Activated CD4-positive, alpha-beta memory T cell treated with anti-CD3 and anti-CD28 coated beads for 36 hours (primary cell): ENCODE measurements around the gene TARS3. TPM values are rescaled to one million over a fixed set of nuclear protein-coding genes. Genes with fewer than 3 reads are reported as not detected.
"Not testable (repeated sequence)": the region's sequence is repeated elsewhere in the genome, so short reads cannot be mapped to it uniquely, and the experiment has no call there.

ENCODE experiments used
- CTCF ChIA-PET: fragments of 350-600 bp; sonication (Branson Sonifier 250); formaldehyde crosslinking; loops from one replicate; lab custom pipeline; 2021; ENCODE audit warnings: antibody characterized with exemption, inconsistent platforms; lab: Charles Lee
- POLR2A ChIA-PET: fragments of 350-600 bp; sonication (Branson Sonifier 250); formaldehyde crosslinking; loops from one replicate; lab custom pipeline; 2021; ENCODE audit warnings: antibody characterized with exemption; lab: Charles Lee
- DNase-seq: peaks from one replicate; pipeline ENCODE4 v3.0.0-alpha.2; 2020
- H3K27ac Mint-ChIP-seq: one replicate; pipeline ENCODE4 v1.8.0; 2021; ENCODE audit warnings: mixed read lengths
- H3K27me3 Mint-ChIP-seq: one replicate; pipeline ENCODE4 v1.8.0; 2021; ENCODE audit warnings: mixed read lengths
- H3K36me3 Mint-ChIP-seq: one replicate; pipeline ENCODE4 v1.8.0; 2021; ENCODE audit warnings: mixed read lengths
- H3K4me1 Mint-ChIP-seq: one replicate; pipeline ENCODE4 v1.8.0; 2021; ENCODE audit warnings: low read depth, mixed read lengths
- H3K4me3 Mint-ChIP-seq: one replicate; pipeline ENCODE4 v1.8.0; 2021; ENCODE audit warnings: mild to moderate bottlenecking, mixed read lengths
- H3K9me3 Mint-ChIP-seq: one replicate; pipeline ENCODE4 v1.8.0; 2021; ENCODE audit warnings: mixed read lengths
- intact Hi-C: fragments of 100-400 bp; cut with micrococcal nuclease; formaldehyde crosslinking; loops from one replicate; pipeline ENCODE4 v1.15.1; 2023
- total RNA-seq, 2 experiments: library from RNA; stranded (reverse); gene quantifications; one replicate each; pipeline ENCODE4 v1.2.3, GENCODE V29; 2021

Gene TARS3
- total RNA-seq, 2 experiments from 2014 or later, result 10.8 to 11.7 TPM

- H3K27me3 Mint-ChIP-seq, result no peaks in the 10 kb centered on the region
- H3K36me3 Mint-ChIP-seq, result peaks cover 23% of the 10 kb centered on the region
- no peak for DNase-seq
- CTCF ChIA-PET, result no interaction called here
- peaks cover 4% of the 10 kb centered on the region for H3K9me3 Mint-ChIP-seq
- H3K4me3 Mint-ChIP-seq, result no peak overlapping the region
- POLR2A ChIA-PET, result no interaction called here
- intact Hi-C loops, result no loop called here
- no peak overlapping the region for H3K27ac Mint-ChIP-seq
- no peaks in the 10 kb centered on the region for H3K4me1 Mint-ChIP-seq
Observed at GRCh38 chr15:101669744-101670143, 54.5 kb downstream of the TARS3 start.

- Mint-ChIP-seq H3K9me3 (peaks cover 4% of the 10 kb centered on the region), H3K4me3 (no peak overlapping the region), H3K27me3 (no peaks in the 10 kb centered on the region), H3K27ac (no peak overlapping the region), H3K4me1 (peaks cover 3% of the 10 kb centered on the region), H3K36me3 (peaks cover 19% of the 10 kb centered on the region)
- intact Hi-C loops, result no loop called here
- DNase-seq, result no peak
- ChIA-PET POLR2A (no interaction called here), CTCF (interaction anchor here (0.6 kb wide), 1 partner anchor 135 kb away, joined by 3 read pairs; the partner anchor contains the start of gene OR4F6)
Observed at GRCh38 chr15:101667881-101668280, 56.4 kb downstream of the TARS3 start.

- CTCF ChIA-PET, result no interaction called here
- H3K27ac Mint-ChIP-seq, result no peak overlapping the region
- H3K4me3 Mint-ChIP-seq, result no peak overlapping the region
- peaks cover 3% of the 10 kb centered on the region for H3K4me1 Mint-ChIP-seq
- DNase-seq, result no peak
- no peaks in the 10 kb centered on the region for H3K27me3 Mint-ChIP-seq
- peaks cover 4% of the 10 kb centered on the region for H3K9me3 Mint-ChIP-seq
- H3K36me3 Mint-ChIP-seq, result peaks cover 13% of the 10 kb centered on the region
- intact Hi-C loops, result no loop called here
- POLR2A ChIA-PET, result no interaction called here
Observed at GRCh38 chr15:101664303-101664913, 59.9 kb downstream of the TARS3 start.

DNA sequence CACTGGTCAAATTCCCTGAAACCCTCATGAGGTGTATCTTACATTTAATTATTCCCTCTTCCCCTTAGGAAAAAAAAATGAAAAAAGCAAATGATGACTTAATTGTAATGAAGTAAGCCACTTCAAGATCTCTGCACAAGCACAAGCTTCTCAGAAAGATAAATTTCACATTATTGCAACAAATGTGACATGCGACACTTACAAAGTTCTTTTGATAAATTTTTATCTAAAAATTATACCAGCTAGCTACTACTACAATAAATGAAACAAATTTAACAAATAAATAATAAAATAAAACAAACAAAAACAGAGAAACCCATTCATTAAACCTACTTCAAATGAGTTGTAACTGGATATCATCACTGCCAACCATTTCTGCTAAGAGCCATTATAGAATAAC, 62.1 kb downstream of the TARS3 start:
- POLR2A ChIA-PET, result no interaction called here
- peaks cover 10% of the 10 kb centered on the region for H3K36me3 Mint-ChIP-seq
- no peak for DNase-seq

GRCh38 chr15:101660005-101660404, 64.3 kb downstream of the TARS3 start:
- H3K27me3 Mint-ChIP-seq, result no peaks in the 10 kb centered on the region
- H3K36me3 Mint-ChIP-seq, result peaks cover 7% of the 10 kb centered on the region
- intact Hi-C loops, result no loop called here
- no peak overlapping the region for H3K4me3 Mint-ChIP-seq
- peaks cover 3% of the 10 kb centered on the region for H3K4me1 Mint-ChIP-seq
- no peak overlapping the region for H3K27ac Mint-ChIP-seq
- ChIA-PET POLR2A (interaction anchor here (0.6 kb wide), 1 partner anchor 408 kb away, joined by 4 read pairs; the partner anchor contains the start of gene CHSY1), CTCF (no interaction called here)
- no peak for DNase-seq
- no peaks in the 10 kb centered on the region for H3K9me3 Mint-ChIP-seq

More for the DNA sequence above, 62.1 kb downstream of the TARS3 start:
- Mint-ChIP-seq H3K27me3 (no peaks in the 10 kb centered on the region), H3K27ac (no peak overlapping the region), H3K4me3 (no peak overlapping the region), H3K4me1 (peaks cover 3% of the 10 kb centered on the region), H3K9me3 (peaks cover 4% of the 10 kb centered on the region)
- CTCF ChIA-PET, result interaction anchor here (0.6 to 1.0 kb wide), 2 partner anchors 10 to 160 kb away, joined by 3 read pairs; no protein-coding TSS in a partner anchor
- intact Hi-C loops, result no loop called here

DNA sequence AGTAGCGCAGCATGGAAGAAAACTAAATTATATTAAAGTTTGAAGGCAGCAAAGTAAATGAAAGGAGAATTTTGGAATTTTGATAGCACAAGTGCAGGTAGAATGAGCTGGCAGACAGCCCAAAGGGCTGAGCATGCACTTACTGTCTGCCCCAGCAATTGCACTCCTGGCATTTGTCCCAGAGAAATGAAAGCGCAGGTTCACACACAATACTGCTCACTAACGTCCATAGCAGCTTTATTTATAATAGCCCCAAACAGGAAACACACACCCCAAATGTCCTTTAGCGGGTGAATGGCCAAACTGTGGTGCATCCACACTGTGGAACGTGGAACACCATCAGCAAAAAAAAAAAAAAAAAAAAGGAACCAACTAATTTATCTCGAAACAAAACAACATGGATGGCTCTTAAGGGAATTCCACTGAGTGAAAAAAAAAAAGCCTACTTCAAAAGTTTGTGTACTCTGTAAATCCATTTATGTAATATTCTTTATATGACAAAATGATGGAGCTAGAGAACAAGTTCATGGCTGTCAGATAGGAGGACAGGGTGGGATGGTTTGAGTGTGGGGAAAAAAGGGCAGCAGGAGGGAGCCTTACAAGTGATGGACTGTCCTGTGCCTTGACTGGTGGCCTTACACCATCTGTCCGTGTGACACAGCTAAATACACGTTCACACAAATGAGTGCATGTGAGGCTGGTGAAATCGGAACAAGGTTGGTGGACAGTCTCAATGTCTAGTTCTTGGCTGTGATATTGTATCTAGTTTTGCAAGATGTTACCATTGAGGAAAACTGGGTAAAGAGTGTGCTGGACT, 66.1 kb downstream of the TARS3 start:
- Mint-ChIP-seq H3K4me3 (no peak overlapping the region), H3K27me3 (no peaks in the 10 kb centered on the region), H3K27ac (no peak overlapping the region), H3K36me3 (peaks cover 7% of the 10 kb centered on the region), H3K9me3 (no peaks in the 10 kb centered on the region), H3K4me1 (peaks cover 10% of the 10 kb centered on the region)
- CTCF ChIA-PET, result no interaction called here
- POLR2A ChIA-PET, result no interaction called here
- DNase-seq, result no peak
- intact Hi-C loops, result no loop called here

DNA sequence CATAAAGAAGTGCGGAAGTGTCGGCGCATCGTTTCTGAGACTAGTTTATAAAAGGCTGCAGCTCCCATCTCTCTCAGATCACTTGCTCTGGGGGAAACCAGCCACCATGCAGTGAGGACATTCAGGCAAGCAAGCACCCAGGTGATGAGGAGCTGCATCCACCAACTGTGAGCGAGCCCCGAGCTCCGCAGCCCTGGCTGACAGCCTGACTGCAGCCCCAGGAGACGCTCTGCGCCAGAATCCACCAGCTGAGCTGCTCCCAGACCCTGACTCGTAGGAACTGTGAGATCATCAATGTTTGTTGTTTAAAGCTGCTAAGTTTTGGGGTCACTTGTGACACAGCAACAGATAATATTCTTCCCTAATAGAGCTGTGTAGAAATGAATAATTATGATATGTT, 67.1 kb downstream of the TARS3 start:
- Mint-ChIP-seq H3K27ac (no peak overlapping the region), H3K36me3 (peaks cover 7% of the 10 kb centered on the region), H3K27me3 (no peaks in the 10 kb centered on the region), H3K9me3 (no peaks in the 10 kb centered on the region), H3K4me1 (peaks cover 12% of the 10 kb centered on the region), H3K4me3 (no peak overlapping the region)
- ChIA-PET CTCF (interaction anchor here (0.7 to 1.4 kb wide), 3 partner anchors 15 to 641 kb away, joined by 3 read pairs; no protein-coding TSS in a partner anchor), POLR2A (no interaction called here)
- intact Hi-C loops, result no loop called here
- no peak for DNase-seq

DNA sequence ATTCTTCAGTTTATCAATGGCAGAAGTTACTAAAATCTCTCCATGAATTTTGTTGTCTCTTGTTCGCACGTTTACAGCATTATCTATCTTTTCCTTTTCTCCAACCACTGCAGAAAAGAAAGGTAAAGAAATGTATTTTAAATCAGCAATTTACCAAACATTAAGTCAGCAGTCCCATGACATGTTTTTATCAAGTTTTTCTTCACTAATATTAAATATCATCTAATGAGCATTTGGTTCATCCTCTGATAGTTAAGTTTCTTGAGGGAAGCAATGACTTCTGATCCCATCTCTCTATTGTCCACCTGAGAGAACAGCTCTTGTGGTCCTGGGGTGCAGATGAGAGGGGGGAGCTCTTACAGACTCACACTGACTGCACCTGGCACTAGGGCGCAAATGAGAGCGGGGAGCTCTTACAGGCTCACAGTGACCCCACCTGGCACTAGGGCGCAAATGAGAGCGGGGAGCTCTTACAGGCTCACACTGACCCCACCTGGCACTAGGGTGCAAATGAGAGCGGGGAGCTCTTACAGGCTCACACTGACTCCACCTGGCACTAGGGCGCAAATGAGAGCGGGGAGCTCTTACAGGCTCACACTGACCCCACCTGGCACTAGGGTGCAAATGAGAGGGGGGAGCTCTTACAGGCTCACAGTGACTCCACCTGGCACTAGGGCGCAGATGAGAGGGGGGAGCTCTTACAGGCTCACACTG, 69.5 kb downstream of the TARS3 start:
- not testable (repeated sequence) for H3K27me3 Mint-ChIP-seq, H3K9me3 Mint-ChIP-seq, H3K36me3 Mint-ChIP-seq, H3K4me3 Mint-ChIP-seq
- peak overlapping the region; percentile 54 for H3K27ac Mint-ChIP-seq
- ChIA-PET POLR2A (interaction anchor here (1.5 kb wide), 1 partner anchor 361 kb away, joined by 5 read pairs; no protein-coding TSS in a partner anchor), CTCF (interaction anchor here (0.6 to 2.9 kb wide), 7 partner anchors 9 to 387 kb away, joined by 3 to 16 read pairs (median 4); partner anchors contain the start of gene SNRPA1)
- H3K4me1 Mint-ChIP-seq, result peaks cover 25% of the 10 kb centered on the region
- peak; percentile 33 for DNase-seq
- intact Hi-C loops, result loop anchor here (1.0 to 5.0 kb wide), 5 partner anchors 68 to 1052 kb away; partner anchors contain the start of genes ASB7, LINS1, SELENOS and TARS3

DNA sequence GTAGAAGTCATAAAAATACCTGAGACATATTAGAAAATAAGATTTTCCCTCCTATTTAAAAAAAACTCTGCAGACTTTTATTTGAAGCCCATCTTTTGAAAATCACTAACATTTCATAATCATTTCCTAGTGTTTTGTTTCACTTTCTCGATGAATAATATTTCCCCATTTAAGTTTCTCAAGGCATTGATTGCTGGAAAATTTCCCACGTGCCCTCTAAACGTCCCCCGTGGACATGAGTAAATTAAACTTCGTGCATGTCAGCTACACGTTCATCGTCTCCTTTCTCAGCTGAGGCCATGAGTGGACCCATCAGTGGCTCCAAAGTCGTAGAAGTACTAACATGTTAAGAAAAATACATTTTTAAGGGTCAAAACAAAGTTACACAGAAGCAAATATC, 70.1 kb downstream of the TARS3 start:
- no peaks in the 10 kb centered on the region for H3K27me3 Mint-ChIP-seq
- H3K27ac Mint-ChIP-seq, result peak overlapping the region; percentile 54
- intact Hi-C loops, result loop anchor here (1.0 to 5.0 kb wide), 5 partner anchors 68 to 1052 kb away; partner anchors contain the start of genes ASB7, LINS1, SELENOS and TARS3
- no peak for DNase-seq
- ChIA-PET CTCF (interaction anchor here (0.9 to 2.9 kb wide), 4 partner anchors 9 to 69 kb away, joined by 3 to 16 read pairs (median 4); no protein-coding TSS in a partner anchor), POLR2A (interaction anchor here (1.5 kb wide), 1 partner anchor 360 kb away, joined by 5 read pairs; no protein-coding TSS in a partner anchor)
- H3K36me3 Mint-ChIP-seq, result peaks cover 9% of the 10 kb centered on the region
- no peaks in the 10 kb centered on the region for H3K9me3 Mint-ChIP-seq
- peak overlapping the region; percentile 1 for H3K4me3 Mint-ChIP-seq
- H3K4me1 Mint-ChIP-seq, result peaks cover 31% of the 10 kb centered on the region

GRCh38 chr15:101652786-101653430, 71.4 kb downstream of the TARS3 start:
- DNase-seq, result peak; percentile 44
- intact Hi-C loops, result loop anchor here (1.0 to 5.0 kb wide), 7 partner anchors 11 to 1051 kb away; partner anchors contain the start of genes ASB7, LINS1, SELENOS and SNRPA1
- Mint-ChIP-seq H3K4me3 (peak overlapping the region; percentile 83), H3K4me1 (peaks cover 37% of the 10 kb centered on the region), H3K36me3 (peaks cover 17% of the 10 kb centered on the region), H3K9me3 (no peaks in the 10 kb centered on the region), H3K27ac (peak overlapping the region; percentile 90), H3K27me3 (no peaks in the 10 kb centered on the region)
- CTCF ChIA-PET, result interaction anchor here (1.3 to 2.9 kb wide), 2 partner anchors 11 to 358 kb away, joined by 3 to 16 read pairs; partner anchors contain the start of gene SNRPA1
- POLR2A ChIA-PET, result interaction anchor here (1.0 to 1.7 kb wide), 3 partner anchors 71 to 359 kb away, joined by 5 to 8 read pairs (median 5); partner anchors contain the start of genes SNRPA1 and TARS3
